Prostate gland (tissue), 2 donors: ENCODE measurements around the gene UPF2.

Experiments used
- POLR2A ChIP-seq: fragments of 450-650 bp; IDR thresholded peaks from one replicate; pipeline ENCODE4 v1.6.1; 2016; ENCODE audit warnings: antibody characterized with exemption, mild to moderate bottlenecking
- POLR2AphosphoS5 ChIP-seq: sonication (generic); formaldehyde crosslinking; IDR thresholded peaks from one replicate; pipeline ENCODE4 v1.6.1; 2017; ENCODE audit warnings: antibody characterized with exemption
- TF ChIP-seq, protein P1 (sequence below), 4 experiments: fragments of 200-600 bp in 2 of 4; fragments of 450-650 bp in 2 of 4; sonication (generic) in 2 of 4; IDR thresholded peaks; 1 replicate in 3 of 4; 2 replicates in 1 of 4; pipeline ENCODE4 v1.5.1; 2016 to 2019; ENCODE audit warnings: antibody characterized with exemption in 4 of 4, mild to moderate bottlenecking in 2 of 4, moderate library complexity in 2 of 4

DNA sequence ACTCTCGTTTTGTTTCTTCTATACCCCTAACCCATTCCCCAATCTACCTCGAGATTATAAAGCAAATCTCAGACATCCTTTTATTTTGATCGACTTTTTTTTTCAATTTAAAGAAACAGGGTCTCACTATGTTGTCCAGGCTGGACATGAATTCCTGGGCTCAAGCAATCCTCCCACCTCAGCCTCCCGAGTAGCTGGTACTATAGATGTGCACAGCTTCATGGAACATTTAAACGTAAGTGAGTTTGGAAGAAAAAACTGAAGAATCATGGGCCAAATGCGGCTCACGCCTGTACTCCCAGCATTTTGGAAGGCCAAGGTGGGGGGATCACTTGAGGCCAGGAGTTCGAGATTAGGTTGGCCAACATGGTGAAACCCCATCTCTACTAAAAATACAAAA, 96.0 kb downstream of the UPF2 start:
- TF ChIP-seq POLR2A (no peak), POLR2AphosphoS5 (no peak)
- TF ChIP-seq, protein P1, sequence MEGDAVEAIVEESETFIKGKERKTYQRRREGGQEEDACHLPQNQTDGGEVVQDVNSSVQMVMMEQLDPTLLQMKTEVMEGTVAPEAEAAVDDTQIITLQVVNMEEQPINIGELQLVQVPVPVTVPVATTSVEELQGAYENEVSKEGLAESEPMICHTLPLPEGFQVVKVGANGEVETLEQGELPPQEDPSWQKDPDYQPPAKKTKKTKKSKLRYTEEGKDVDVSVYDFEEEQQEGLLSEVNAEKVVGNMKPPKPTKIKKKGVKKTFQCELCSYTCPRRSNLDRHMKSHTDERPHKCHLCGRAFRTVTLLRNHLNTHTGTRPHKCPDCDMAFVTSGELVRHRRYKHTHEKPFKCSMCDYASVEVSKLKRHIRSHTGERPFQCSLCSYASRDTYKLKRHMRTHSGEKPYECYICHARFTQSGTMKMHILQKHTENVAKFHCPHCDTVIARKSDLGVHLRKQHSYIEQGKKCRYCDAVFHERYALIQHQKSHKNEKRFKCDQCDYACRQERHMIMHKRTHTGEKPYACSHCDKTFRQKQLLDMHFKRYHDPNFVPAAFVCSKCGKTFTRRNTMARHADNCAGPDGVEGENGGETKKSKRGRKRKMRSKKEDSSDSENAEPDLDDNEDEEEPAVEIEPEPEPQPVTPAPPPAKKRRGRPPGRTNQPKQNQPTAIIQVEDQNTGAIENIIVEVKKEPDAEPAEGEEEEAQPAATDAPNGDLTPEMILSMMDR (IDR thresholded peaks at IDR 0.05), result no peak
